K562 (cell line): ENCODE data around the gene THEMIS. TPM values are rescaled to one million over a fixed set of nuclear protein-coding genes. Genes with fewer than 3 reads are reported as not detected.

ENCODE experiments used
- ATAC-seq: fragments of 200-7000 bp; cut with Tn5 transposase; 3 replicates; pipeline ENCODE4 v1.9.1; 2020; ENCODE audit warnings: moderate library complexity
- BruUV-seq: library from RNA; stranded (reverse); fragments of 400-500 nt; replicated peaks from 2 replicates; lab custom pipeline; 2021; lab: Mats Ljungman, UMichigan
- CTCF ChIA-PET: fragments of 300-600 bp; formaldehyde crosslinking; extraction: SDS; loops from one replicate; lab custom pipeline; 2021; ENCODE audit warnings: low intra/inter-chr PET ratio; lab: Yijun Ruan, JAX
- POLR2A ChIA-PET: fragments of 300-600, 350-650 bp; sonication (Branson Sonifier 250); formaldehyde crosslinking; extraction: SDS; loops from one replicate; lab custom pipeline; 2021; ENCODE audit warnings: antibody characterized with exemption, inconsistent platforms; lab: Yijun Ruan, JAX
- DNase-seq, 4 experiments: peaks; one replicate each; pipeline versions ENCODE4 v3.0.0 to v3.0.0-alpha.2; 2011 to 2018; ENCODE audit warnings: low spot score in 3 of 4, mixed read lengths in 3 of 4; ENCODE audit errors: extremely low read depth in 1 of 4
- FAIRE-seq: peaks from 2 replicates; lab custom pipeline; 2011; peaks lifted over from hg19 to GRCh38; lab: Jason Lieb, UNC
- H2AFZ ChIP-seq: 2 replicates; pipeline ENCODE4 v1.6.0; 2011; ENCODE audit warnings: low read depth, low read length, control low read depth, inconsistent platforms
- H3K27ac ChIP-seq: fragments of 200-600 bp; 3 replicates; pipeline ENCODE4 v1.8.0; 2011; ENCODE audit warnings: low read depth, mild to moderate bottlenecking, control low read depth, inconsistent platforms, low read length, moderate library complexity, mixed read lengths; ENCODE audit errors: extremely low read depth
- H3K27me3 ChIP-seq, 2 experiments: fragments of 300-600 bp in 1 of 2; 2 replicates in 1 of 2; 3 replicates in 1 of 2; pipeline versions ENCODE4 v1.6.0 to v1.8.0; 2011; ENCODE audit warnings: inconsistent platforms in 2 of 2, low read length in 2 of 2, mild to moderate bottlenecking in 1 of 2, mixed read lengths in 1 of 2, moderate library complexity in 1 of 2; ENCODE audit not compliant: control insufficient read depth in 2 of 2, insufficient read depth in 2 of 2
- H3K36me3 ChIP-seq: fragments of 300-600 bp; 3 replicates; pipeline ENCODE4 v1.8.0; 2011; ENCODE audit warnings: mild to moderate bottlenecking, low read length, inconsistent platforms; ENCODE audit not compliant: control insufficient read depth, insufficient read depth
- H3K4me1 ChIP-seq, 2 experiments: fragments of 200-600 bp in 1 of 2; replicated peaks in 1 of 2; 2 replicates in 1 of 2; 3 replicates in 1 of 2; pipeline versions ENCODE4 v1.5.1 to v1.8.0; 2011; ENCODE audit warnings: inconsistent platforms in 2 of 2, low read length in 2 of 2, mild to moderate bottlenecking in 1 of 2, mixed read lengths in 1 of 2, moderate library complexity in 1 of 2; ENCODE audit not compliant: control insufficient read depth in 2 of 2, insufficient read depth in 2 of 2
- H3K4me2 ChIP-seq: 2 replicates; pipeline ENCODE4 v1.6.1; 2011; ENCODE audit warnings: low read length, control low read depth, inconsistent platforms, mixed read lengths; ENCODE audit not compliant: insufficient read depth
- H3K4me3 ChIP-seq: fragments of 200-600 bp; sonication (generic), shearing (Covaris generic); 2 replicates; pipeline ENCODE4 v1.5.1; 2016; ENCODE audit warnings: control low read depth, inconsistent platforms
- H3K79me2 ChIP-seq: fragments of 200-600 bp; 3 replicates; pipeline ENCODE4 v1.8.0; 2011; ENCODE audit warnings: low read length, inconsistent platforms; ENCODE audit not compliant: control insufficient read depth, insufficient read depth
- H3K9ac ChIP-seq, 2 experiments: 2 replicates each; pipeline versions ENCODE4 v1.6.0 to v1.6.1; 2011; ENCODE audit warnings: low read depth in 2 of 2, low read length in 2 of 2, control low read depth in 1 of 2, inconsistent platforms in 1 of 2, mild to moderate bottlenecking in 1 of 2, mixed read lengths in 1 of 2; ENCODE audit not compliant: insufficient read depth in 1 of 2
- H3K9me1 ChIP-seq: one replicate; pipeline ENCODE4 v1.6.0; 2011; ENCODE audit warnings: inconsistent platforms, mild to moderate bottlenecking, low read length, moderate library complexity; ENCODE audit not compliant: control insufficient read depth, insufficient read depth
- H3K9me3 ChIP-seq: replicated peaks from 2 replicates; pipeline ENCODE4 v1.5.1; 2011; ENCODE audit warnings: low read depth, low read length, inconsistent platforms; ENCODE audit not compliant: control insufficient read depth, insufficient read depth
- H4K20me1 ChIP-seq: replicated peaks from 2 replicates; pipeline ENCODE4 v1.6.1; 2011; ENCODE audit warnings: low read length, inconsistent platforms, mixed read lengths; ENCODE audit not compliant: control insufficient read depth, insufficient read depth
- CGGBP1 ChIP-seq: fragments of 250-450 bp; sonication (Bioruptor Pico); IDR thresholded peaks from 2 replicates; pipeline ENCODE4 v1.9.0; 2021; ENCODE audit warnings: mild to moderate bottlenecking
- ETV1 ChIP-seq: fragments of 450-650 bp; conservative IDR thresholded peaks from 2 replicates; pipeline ENCODE4 v1.6.1; 2016; ENCODE audit warnings: missing genetic modification characterization, control low read depth, low read depth, missing compliant biosample characterization
- FOXA1 ChIP-seq: fragments of 450-650 bp; IDR thresholded peaks from 2 replicates; pipeline ENCODE4 v1.6.1; 2016; ENCODE audit warnings: mild to moderate bottlenecking, borderline replicate concordance
- HDAC2 ChIP-seq: fragments of 450-650 bp; IDR thresholded peaks from 2 replicates; pipeline ENCODE4 v1.6.1; 2016; ENCODE audit warnings: mild to moderate bottlenecking
- MEF2D ChIP-seq: conservative IDR thresholded peaks from 2 replicates; pipeline ENCODE4 v1.6.1; 2016; ENCODE audit warnings: low read depth, missing genetic modification characterization, missing compliant biosample characterization
- MXI1 ChIP-seq: IDR thresholded peaks from 2 replicates; pipeline ENCODE4 v1.6.1; 2011; ENCODE audit warnings: low read depth, mild to moderate bottlenecking, improper control_type of control experiment, low read length
- PHF21A ChIP-seq: fragments of 450-650 bp; IDR thresholded peaks from 2 replicates; pipeline ENCODE4 v1.6.1; 2017; ENCODE audit warnings: low read depth, borderline replicate concordance
- SMARCC2 ChIP-seq: fragments of 450-650 bp; IDR thresholded peaks from 2 replicates; pipeline ENCODE4 v1.6.1; 2017; ENCODE audit warnings: antibody characterized with exemption, moderate library complexity, mild to moderate bottlenecking, low read depth
- TCF7 ChIP-seq: sonication (generic); IDR thresholded peaks from 2 replicates; pipeline ENCODE4 v1.6.1; 2016; ENCODE audit warnings: antibody characterized with exemption, borderline replicate concordance
- ZC3H4 ChIP-seq: sonication (generic); formaldehyde crosslinking; IDR thresholded peaks from 2 replicates; pipeline ENCODE4 v1.9.0; 2021; ENCODE audit warnings: missing genetic modification reagents, borderline replicate concordance
- ZNF140 ChIP-seq: fragments of 250-450 bp; sonication (Bioruptor Pico); IDR thresholded peaks from 2 replicates; pipeline ENCODE4 v1.8.0; 2021; ENCODE audit warnings: moderate library complexity, mild to moderate bottlenecking, inconsistent platforms
- ZNF511 ChIP-seq: sonication (generic); formaldehyde crosslinking; IDR thresholded peaks from 2 replicates; pipeline ENCODE4 v1.8.0; 2022; ENCODE audit warnings: mild to moderate bottlenecking, missing genetic modification reagents
- ZNF699 ChIP-seq: fragments of 250-450 bp; sonication (Bioruptor Pico); IDR thresholded peaks from 2 replicates; pipeline ENCODE4 v1.8.0; 2021; ENCODE audit warnings: mild to moderate bottlenecking, moderate library complexity; ENCODE audit not compliant: insufficient replicate concordance
- WGBS: fragments of 100-300 bp; shearing (Covaris generic); methylation state at CpG from one replicate; pipeline ENCODE4 v1.1.6; 2016; ENCODE audit warnings: low coverage, mixed read lengths; ENCODE audit not compliant: insufficient coverage; ENCODE audit errors: missing lambda C conversion rate; 5-methylcytosine and 5-hydroxymethylcytosine counted together
- in situ Hi-C: fragments of 300-500 bp; cut with MboI; formaldehyde crosslinking; loops from 4 replicates; pipeline ENCODE4 v1.15.0; 2018; ENCODE audit warnings: inconsistent platforms, mixed read lengths
- intact Hi-C: fragments of 100-400 bp; cut with micrococcal nuclease; formaldehyde crosslinking; loops from 2 replicates; pipeline ENCODE4 v1.14.2; 2022
- polyA plus RNA-seq, 8 experiments: library from polyadenylated mRNA; depleted of rRNA in 4 of 8; stranded (reverse) in 5 of 8; unstranded in 3 of 8; fragments of >200 nt; fragmentation: Nextera tagmentation in 2 of 8; fragmentation: Illumina TruSeq in 1 of 8; extraction: Ambion mirVana in 2 of 8; extraction: Trizol in 1 of 8; gene quantifications; 2 replicates each; pipeline versions ENCODE4 v1.2.1 to v1.2.3, GENCODE V29; 2011 to 2014; ENCODE audit warnings: inconsistent platforms in 1 of 8, missing spikeins in 1 of 8
- total RNA-seq, 7 experiments: library from RNA; depleted of rRNA in 6 of 7; stranded (reverse); fragments of >200 nt in 6 of 7; fragmentation: Illumina TruSeq in 2 of 7; extraction: Trizol in 2 of 7; gene quantifications; 2 replicates each; pipeline versions ENCODE4 v1.2.1 to v1.2.3, GENCODE V29; 2011 to 2021; ENCODE audit warnings: low replicate concordance in 1 of 7
- TF ChIP-seq, protein P1 (sequence below): IDR thresholded peaks from 2 replicates; pipeline ENCODE4 v1.6.1; 2012; ENCODE audit warnings: low read depth, low read length, improper control_type of control experiment, borderline replicate concordance
- TF ChIP-seq, protein P2 (sequence below): fragments of 250-450 bp; sonication (Bioruptor Pico); IDR thresholded peaks from 2 replicates; pipeline ENCODE4 v1.5.0; 2021; ENCODE audit warnings: mild to moderate bottlenecking, borderline replicate concordance

Gene THEMIS
- total and polyA plus RNA-seq, 9 of the 15 experiments (the other 6 are each of a cell fraction or from before 2014, with no cell fraction given), result 0.09 TPM; not detected in 8

- TF ChIP-seq, protein P1, sequence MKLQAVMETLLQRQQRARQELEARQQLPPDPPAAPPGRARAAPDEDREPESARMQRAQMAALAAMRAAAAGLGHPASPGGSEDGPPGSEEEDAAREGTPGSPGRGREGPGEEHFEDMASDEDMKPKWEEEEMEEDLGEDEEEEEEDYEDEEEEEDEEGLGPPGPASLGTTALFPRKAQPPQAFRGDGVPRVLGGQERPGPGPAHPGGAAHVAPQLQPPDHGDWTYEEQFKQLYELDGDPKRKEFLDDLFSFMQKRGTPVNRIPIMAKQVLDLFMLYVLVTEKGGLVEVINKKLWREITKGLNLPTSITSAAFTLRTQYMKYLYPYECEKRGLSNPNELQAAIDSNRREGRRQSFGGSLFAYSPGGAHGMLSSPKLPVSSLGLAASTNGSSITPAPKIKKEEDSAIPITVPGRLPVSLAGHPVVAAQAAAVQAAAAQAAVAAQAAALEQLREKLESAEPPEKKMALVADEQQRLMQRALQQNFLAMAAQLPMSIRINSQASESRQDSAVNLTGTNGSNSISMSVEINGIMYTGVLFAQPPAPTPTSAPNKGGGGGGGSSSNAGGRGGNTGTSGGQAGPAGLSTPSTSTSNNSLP, result no peak
- TF ChIP-seq CGGBP1, result no peak
Measured at GRCh38 chr6:127900935-127901334, at the start of gene THEMIS (continued).

- no peak for DNase-seq
- no peaks in the 10 kb centered on the region for H3K9me3 ChIP-seq
- H3K9ac ChIP-seq, result no peak overlapping the region
- H4K20me1 ChIP-seq, result no peaks in the 10 kb centered on the region
- in situ Hi-C loops, result no loop called here
- TF ChIP-seq ZC3H4 (CRISPR knock-in tag) (no peak), ZNF511 (CRISPR knock-in tag) (no peak), PHF21A (no peak), MEF2D (tag) (no peak), HDAC2 (no peak), SMARCC2 (no peak), MXI1 (no peak), FOXA1 (no peak), ETV1 (tag) (no peak), ZNF699 (CRISPR knock-in tag) (no peak), TCF7 (no peak), ZNF140 (CRISPR knock-in tag) (no peak)
- TF ChIP-seq, protein P2, sequence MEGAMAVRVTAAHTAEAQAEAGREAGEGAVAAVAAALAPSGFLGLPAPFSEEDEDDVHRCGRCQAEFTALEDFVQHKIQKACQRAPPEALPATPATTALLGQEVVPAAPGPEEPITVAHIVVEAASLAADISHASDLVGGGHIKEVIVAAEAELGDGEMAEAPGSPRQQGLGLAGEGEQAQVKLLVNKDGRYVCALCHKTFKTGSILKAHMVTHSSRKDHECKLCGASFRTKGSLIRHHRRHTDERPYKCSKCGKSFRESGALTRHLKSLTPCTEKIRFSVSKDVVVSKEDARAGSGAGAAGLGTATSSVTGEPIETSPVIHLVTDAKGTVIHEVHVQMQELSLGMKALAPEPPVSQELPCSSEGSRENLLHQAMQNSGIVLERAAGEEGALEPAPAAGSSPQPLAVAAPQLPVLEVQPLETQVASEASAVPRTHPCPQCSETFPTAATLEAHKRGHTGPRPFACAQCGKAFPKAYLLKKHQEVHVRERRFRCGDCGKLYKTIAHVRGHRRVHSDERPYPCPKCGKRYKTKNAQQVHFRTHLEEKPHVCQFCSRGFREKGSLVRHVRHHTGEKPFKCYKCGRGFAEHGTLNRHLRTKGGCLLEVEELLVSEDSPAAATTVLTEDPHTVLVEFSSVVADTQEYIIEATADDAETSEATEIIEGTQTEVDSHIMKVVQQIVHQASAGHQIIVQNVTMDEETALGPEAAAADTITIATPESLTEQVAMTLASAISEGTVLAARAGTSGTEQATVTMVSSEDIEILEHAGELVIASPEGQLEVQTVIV, result no peak
- TF ChIP-seq, all 486 proteins: peak for 0
- no peaks in the 10 kb centered on the region for H3K9me1 ChIP-seq
- FAIRE-seq, result no peak
- intact Hi-C loops, result no loop called here
- WGBS, result 0% methylated on average over 3 of the region's 3 CpGs
- no peak overlapping the region for H3K4me3 ChIP-seq
- ChIA-PET CTCF (no interaction called here), POLR2A (no interaction called here)
- H3K36me3 ChIP-seq, result no peaks in the 10 kb centered on the region
- H3K27ac ChIP-seq, result no peak overlapping the region
- no peak for ATAC-seq
- H3K27me3 ChIP-seq, result no peaks in the 10 kb centered on the region
- no peaks in the 10 kb centered on the region for H3K4me1 ChIP-seq
- BruUV-seq, result no TSS peak
- H3K4me2 ChIP-seq, result no peak overlapping the region
- no peaks in the 10 kb centered on the region for H3K79me2 ChIP-seq
- no peak overlapping the region for H2AFZ ChIP-seq
Measured at GRCh38 chr6:127949251-127949650, 48.4 kb upstream of the THEMIS start.
